Activated CD8-positive, alpha-beta T cell treated with anti-CD3 and anti-CD28 coated beads, Interleukin-2, amount 10 ng/mL, durations not matched to agents 7 days and 5 days (primary cell): Measurements from ENCODE around the gene ZNF747. TPM values are rescaled to one million over a fixed set of nuclear protein-coding genes. Genes with fewer than 3 reads are reported as not detected.
"Not testable (repeated sequence)": the region's sequence is repeated elsewhere in the genome, so short reads cannot be mapped to it uniquely, and the experiment has no call there.

Experiments used
- ATAC-seq: fragments of 150-1000 bp; cut with Tn5 transposase; one replicate; pipeline ENCODE4 v1.10.0; 2021; ENCODE audit warnings: moderate library complexity
- CTCF ChIA-PET: fragments of 350-600 bp; sonication (Branson Sonifier 250); formaldehyde crosslinking; loops from one replicate; lab custom pipeline; 2021; ENCODE audit warnings: antibody characterized with exemption; lab: Charles Lee
- POLR2A ChIA-PET: fragments of 350-600 bp; sonication (Branson Sonifier 250); formaldehyde crosslinking; loops from one replicate; lab custom pipeline; 2021; ENCODE audit warnings: antibody characterized with exemption; lab: Charles Lee
- DNase-seq: peaks from one replicate; pipeline ENCODE4 v3.0.0-alpha.2; 2020
- H3K27ac Mint-ChIP-seq: one replicate; pipeline ENCODE4 v1.8.0; 2021; ENCODE audit warnings: mild to moderate bottlenecking, mixed read lengths
- H3K27me3 Mint-ChIP-seq: one replicate; pipeline ENCODE4 v1.8.0; 2021; ENCODE audit warnings: low read depth, mixed read lengths
- H3K36me3 Mint-ChIP-seq: one replicate; pipeline ENCODE4 v1.8.0; 2021; ENCODE audit warnings: low read depth, mixed read lengths
- H3K4me1 Mint-ChIP-seq: one replicate; pipeline ENCODE4 v1.8.0; 2021; ENCODE audit warnings: low read depth, mixed read lengths
- H3K4me3 Mint-ChIP-seq: one replicate; pipeline ENCODE4 v1.8.0; 2021; ENCODE audit warnings: mild to moderate bottlenecking, mixed read lengths
- H3K9me3 Mint-ChIP-seq: one replicate; pipeline ENCODE4 v1.8.0; 2022; ENCODE audit warnings: mixed read lengths; ENCODE audit not compliant: insufficient read depth
- total RNA-seq, 2 experiments: library from RNA; stranded (reverse); gene quantifications; one replicate each; pipeline ENCODE4 v1.2.3, GENCODE V29; 2021

ZNF747 gene
- total RNA-seq, 2 experiments from 2014 or later: 8.9 to 10.8 TPM

DNA sequence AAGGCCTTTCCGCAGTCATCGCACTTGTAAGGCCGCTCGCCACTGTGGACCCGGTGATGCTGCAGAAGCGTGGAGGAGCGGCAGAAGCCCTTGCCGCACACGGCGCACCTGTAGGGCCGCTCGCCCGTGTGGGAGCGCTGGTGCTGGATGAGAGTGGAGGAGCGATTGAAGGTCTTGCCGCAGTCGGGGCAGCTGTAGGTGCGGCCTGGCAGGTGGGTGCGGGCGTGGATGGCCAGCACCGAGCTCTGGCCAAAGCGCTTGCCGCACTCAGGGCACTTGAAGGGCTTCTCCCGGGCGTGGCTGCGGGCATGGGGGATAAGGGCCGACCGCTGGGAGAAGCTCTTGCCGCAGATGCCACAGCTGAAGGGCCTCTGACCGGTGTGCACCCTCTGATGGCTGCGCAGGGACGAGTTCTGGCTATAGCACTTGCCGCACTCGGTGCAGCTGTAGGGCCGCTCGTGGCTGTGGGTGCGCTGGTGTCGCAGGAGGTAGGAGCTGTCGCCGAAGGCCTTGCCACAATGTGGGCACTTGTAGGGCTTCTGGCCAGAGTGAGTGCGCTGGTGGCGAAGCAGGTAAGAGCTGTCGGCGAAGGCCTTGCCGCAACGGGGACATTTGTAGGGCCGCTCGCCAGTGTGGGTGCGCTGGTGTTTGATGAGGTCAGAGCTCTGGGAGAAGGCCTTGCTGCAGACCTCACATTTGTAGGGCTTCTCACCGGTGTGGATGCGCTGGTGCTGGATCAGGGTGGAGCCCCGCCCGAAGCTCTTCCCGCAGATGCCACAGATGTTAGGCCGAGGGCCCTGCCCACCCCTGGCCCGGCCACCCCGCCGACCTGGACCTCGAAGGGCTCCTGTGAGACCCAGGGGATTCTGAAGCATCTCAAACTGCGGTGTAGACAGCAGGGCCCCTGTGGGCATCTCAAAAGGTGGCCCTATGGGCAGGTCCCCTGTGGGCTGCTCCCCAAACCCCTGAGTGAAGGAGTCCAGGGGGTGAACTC, 9.8 kb downstream of the ZNF747 start:
- no peak overlapping the region for H3K4me3 Mint-ChIP-seq
- no peak overlapping the region for H3K27ac Mint-ChIP-seq
- H3K27me3 Mint-ChIP-seq: no peaks in the 10 kb centered on the region
- H3K36me3 Mint-ChIP-seq: peaks cover 27% of the 10 kb centered on the region
- peaks cover 23% of the 10 kb centered on the region for H3K4me1 Mint-ChIP-seq
- DNase-seq (no peak), ATAC-seq (no peak)
- POLR2A ChIA-PET: interaction anchor here (0.7 to 1.6 kb wide), 10 partner anchors 8 to 134 kb away, joined by 3 to 6 read pairs (median 4); partner anchors contain the start of genes FBRS, ZNF689 and ZNF747
- H3K9me3 Mint-ChIP-seq: no peaks in the 10 kb centered on the region
- CTCF ChIA-PET: interaction anchor here (0.8 to 1.9 kb wide), 7 partner anchors 10 to 115 kb away, joined by 3 to 12 read pairs (median 3); partner anchors contain the start of genes DCTPP1 and ZNF747

DNA sequence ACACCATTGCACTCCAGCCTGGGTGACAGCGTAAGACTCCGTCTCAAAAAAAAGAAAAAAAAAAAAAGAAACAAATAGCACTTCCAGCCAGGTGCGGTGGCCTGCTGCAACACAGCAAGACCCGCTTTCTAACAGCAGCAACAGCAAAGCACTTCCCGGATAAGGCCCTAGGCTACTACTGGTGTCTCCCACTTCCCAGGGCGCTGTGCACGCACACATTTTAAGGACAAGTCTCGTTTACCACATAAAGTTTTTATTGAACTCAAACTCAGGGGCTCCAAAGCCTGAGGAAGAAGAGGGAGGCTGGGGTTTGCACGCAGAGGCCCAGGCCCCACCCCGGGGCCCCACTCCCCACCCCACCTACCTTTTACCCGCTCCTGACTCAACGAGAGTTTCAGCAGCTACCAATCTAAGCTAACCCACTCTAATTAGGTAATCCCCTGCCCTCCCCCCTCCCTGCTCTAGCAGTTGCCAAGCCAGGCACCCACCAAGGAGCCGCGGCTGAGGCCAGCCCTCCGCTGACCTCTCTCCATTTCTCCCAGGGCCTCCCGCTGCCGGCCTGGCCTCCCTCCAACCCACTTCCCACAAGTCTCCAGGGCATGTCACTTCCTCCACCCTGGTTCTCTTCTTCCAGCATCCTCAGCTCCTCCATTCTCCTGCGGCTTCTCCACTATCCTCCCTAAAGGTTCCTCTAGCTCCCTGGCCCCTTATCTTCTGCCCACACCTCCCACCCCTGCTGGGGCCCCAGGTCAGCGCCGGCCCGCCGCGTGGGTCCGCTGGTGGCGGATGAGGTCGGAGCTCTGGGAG, 10.7 kb downstream of the ZNF747 start:
- Mint-ChIP-seq H3K27me3 (no peaks in the 10 kb centered on the region), H3K36me3 (peaks cover 36% of the 10 kb centered on the region), H3K27ac (no peak overlapping the region), H3K9me3 (no peaks in the 10 kb centered on the region), H3K4me1 (peaks cover 30% of the 10 kb centered on the region), H3K4me3 (no peak overlapping the region)
- DNase-seq: no peak
- no peak for ATAC-seq
- ChIA-PET CTCF (interaction anchor here (0.9 to 1.9 kb wide), 2 partner anchors 11 to 116 kb away, joined by 3 to 12 read pairs; partner anchors contain the start of gene ZNF747), POLR2A (interaction anchor here (0.7 to 1.6 kb wide), 4 partner anchors 7 to 41 kb away, joined by 3 to 6 read pairs (median 4); no protein-coding TSS in a partner anchor)

DNA sequence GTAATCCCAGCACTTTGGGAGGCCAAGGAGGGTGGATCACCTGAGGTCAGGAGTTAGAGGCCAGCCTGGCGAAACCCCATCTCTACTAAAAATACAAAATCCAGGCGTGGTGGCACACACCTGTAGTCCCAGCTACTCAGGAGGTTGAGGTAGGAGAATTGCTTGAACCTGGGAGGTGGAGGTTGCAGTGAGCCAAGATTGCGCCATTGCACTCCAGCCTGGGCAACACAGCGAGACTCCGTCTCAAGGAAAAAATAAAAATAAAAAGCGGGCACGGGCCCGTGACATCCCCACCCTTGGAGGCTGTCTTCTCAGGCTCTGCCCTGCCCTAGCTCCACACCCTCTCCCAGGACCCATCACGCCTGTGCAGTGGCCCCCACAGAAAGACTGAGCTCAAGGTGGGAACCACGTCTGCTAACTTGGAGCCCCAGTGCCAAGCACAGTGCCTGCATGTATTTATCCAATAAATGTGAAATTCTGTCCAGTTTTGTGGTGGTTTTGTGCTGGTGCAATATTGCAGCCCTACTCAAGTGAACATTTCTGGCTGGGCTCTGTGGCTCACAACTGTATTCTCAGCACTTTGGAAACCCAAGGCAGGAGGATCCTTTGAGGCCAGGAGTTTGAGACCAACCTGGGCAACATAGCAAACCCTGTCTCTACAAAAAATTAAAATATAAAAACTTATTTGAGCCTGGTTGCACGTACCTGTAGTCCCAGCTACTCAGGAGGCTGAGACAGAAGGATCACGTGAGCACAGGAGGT, 11.8 kb downstream of the ZNF747 start:
- ChIA-PET POLR2A (interaction anchor here (0.6 to 1.7 kb wide), 5 partner anchors 13 to 78 kb away, joined by 3 to 5 read pairs (median 3); no protein-coding TSS in a partner anchor), CTCF (interaction anchor here (0.8 to 1.2 kb wide), 2 partner anchors 43 to 76 kb away, joined by 3 to 4 read pairs; no protein-coding TSS in a partner anchor)
- not testable (repeated sequence) for H3K27me3 Mint-ChIP-seq, H3K9me3 Mint-ChIP-seq, H3K4me3 Mint-ChIP-seq, DNase-seq, ATAC-seq
- Mint-ChIP-seq H3K4me1 (peaks cover 33% of the 10 kb centered on the region), H3K27ac (peak overlapping the region; percentile 30), H3K36me3 (peaks cover 44% of the 10 kb centered on the region)

DNA sequence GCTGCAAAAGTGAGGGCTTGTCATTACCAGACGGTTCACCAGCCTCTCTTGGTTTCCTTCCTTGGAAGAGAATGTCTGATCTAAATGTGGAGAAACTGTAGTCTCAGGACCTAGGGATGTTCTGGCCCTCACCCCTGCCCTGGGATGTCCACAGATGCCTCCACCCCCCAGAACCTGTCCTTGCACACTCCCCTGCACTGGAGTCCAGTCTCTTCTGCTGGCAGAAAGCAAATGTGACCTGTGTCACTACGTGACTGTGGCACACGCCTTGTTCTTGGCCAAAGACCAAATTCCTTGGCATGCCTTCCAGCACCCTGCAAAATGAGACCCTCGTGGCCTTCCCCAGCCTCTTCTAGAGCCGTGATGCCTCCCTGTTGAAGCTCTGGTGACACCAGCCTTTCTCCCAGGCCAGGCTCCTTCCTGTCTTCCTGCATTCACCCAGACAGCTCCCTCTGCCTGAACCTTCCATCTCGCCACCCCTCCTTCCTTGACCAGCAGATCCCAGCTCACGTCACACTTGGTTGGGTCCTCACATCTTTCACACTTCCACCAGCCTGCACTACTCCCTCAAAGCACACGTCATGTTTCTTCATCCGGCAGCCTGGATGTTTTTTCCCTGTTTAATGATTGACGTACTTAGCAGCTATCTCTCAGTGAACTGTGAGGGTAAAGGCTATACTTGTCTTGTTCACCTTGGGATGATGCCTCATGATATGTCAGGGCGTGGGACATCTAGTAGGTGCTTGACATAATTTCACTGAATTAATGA, 12.6 kb downstream of the ZNF747 start:
- DNase-seq (no peak), ATAC-seq (no peak)
- ChIA-PET POLR2A (interaction anchor here (1.0 to 1.7 kb wide), 4 partner anchors 13 to 41 kb away, joined by 3 to 5 read pairs (median 4); no protein-coding TSS in a partner anchor), CTCF (interaction anchor here (1.2 kb wide), 1 partner anchor 77 kb away, joined by 4 read pairs; no protein-coding TSS in a partner anchor)
- H3K36me3 Mint-ChIP-seq: peaks cover 52% of the 10 kb centered on the region
- peak overlapping the region; percentile 1 for H3K27ac Mint-ChIP-seq
- no peak overlapping the region for H3K4me3 Mint-ChIP-seq
- peaks cover 34% of the 10 kb centered on the region for H3K4me1 Mint-ChIP-seq
- no peaks in the 10 kb centered on the region for H3K27me3 Mint-ChIP-seq
- no peaks in the 10 kb centered on the region for H3K9me3 Mint-ChIP-seq

DNA sequence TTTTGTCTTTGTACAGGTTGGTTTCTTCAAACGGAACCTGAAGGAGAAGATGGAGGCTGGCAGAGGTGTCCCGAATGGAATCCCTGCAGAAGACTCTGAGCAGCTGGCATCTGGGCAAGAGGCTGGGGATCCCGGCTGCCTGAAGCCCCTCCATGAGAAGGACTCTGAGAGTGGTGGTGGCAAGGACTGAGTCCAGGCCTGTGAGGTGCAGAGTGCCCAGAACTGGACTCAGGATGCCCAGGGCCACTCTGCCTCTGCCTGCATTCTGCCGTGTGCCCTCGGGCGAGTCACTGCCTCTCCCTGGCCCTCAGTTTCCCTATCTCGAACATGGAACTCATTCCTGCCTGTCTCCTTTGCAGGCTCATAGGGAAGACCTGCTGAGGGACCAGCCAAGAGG, 13.2 kb downstream of the ZNF747 start:
- H3K36me3 Mint-ChIP-seq: peaks cover 58% of the 10 kb centered on the region
- H3K27ac Mint-ChIP-seq: no peak overlapping the region
- ATAC-seq (no peak), DNase-seq (no peak)
- H3K4me1 Mint-ChIP-seq: peaks cover 39% of the 10 kb centered on the region
- ChIA-PET CTCF (no interaction called here), POLR2A (interaction anchor here (0.7 to 1.7 kb wide), 3 partner anchors 14 to 51 kb away, joined by 3 to 5 read pairs (median 3); no protein-coding TSS in a partner anchor)
- no peaks in the 10 kb centered on the region for H3K9me3 Mint-ChIP-seq
- H3K4me3 Mint-ChIP-seq: no peak overlapping the region
- no peaks in the 10 kb centered on the region for H3K27me3 Mint-ChIP-seq

DNA sequence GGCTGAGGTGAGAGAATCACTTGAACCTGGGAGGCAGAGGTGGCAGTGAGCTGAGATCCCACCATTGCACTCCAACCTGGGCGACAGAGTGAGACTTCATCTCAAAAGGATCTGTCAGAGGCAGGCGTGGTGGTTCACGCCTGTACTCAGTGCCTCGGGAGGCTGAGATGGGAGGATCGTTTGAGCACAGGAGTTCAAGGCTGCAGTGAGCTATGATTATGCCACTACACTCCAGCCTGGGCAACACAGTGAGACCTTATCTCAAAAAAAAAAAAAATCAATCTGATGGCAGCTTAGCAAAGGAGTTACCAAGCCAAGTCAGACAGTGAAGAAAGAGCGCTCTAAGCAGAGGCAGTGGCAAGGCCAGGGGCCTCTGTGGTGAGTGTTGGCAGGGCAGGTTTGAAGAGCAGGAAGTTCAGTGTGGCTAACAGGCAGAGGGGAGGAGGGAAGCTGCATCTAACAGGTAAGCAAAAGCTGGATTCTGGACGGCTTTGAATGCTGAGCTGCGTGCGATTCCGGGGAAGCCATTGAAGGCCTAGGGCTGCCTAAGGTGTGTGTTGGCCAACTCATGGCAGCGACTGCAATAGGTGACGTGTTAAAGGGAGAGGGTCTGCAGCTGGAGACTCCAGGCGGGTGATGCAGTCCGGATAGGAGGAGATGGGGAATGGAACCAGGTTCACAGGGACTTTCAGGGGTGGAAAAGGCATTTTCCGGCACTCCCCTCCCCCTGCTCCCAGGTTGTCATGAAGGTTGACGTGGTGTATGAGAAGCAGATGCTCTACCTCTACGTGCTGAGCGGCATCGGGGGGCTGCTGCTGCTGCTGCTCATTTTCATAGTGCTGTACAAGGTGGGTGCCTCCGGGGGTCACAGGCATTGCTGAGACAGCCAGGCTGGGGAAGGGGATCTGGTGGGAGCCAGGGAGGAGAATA, 15.3 kb downstream of the ZNF747 start:
- H3K27me3 Mint-ChIP-seq: no peaks in the 10 kb centered on the region
- ChIA-PET POLR2A (interaction anchor here (0.6 to 3.6 kb wide), 7 partner anchors 9 to 176 kb away, joined by 3 to 18 read pairs (median 4); partner anchors contain the start of genes ZNF747 and ZNF764), CTCF (interaction anchor here (0.8 to 3.0 kb wide), 3 partner anchors 89 to 96 kb away, joined by 3 to 10 read pairs (median 3); partner anchors contain the start of gene DCTPP1)
- no peak overlapping the region for H3K4me3 Mint-ChIP-seq
- H3K36me3 Mint-ChIP-seq: peaks cover 71% of the 10 kb centered on the region
- H3K9me3 Mint-ChIP-seq: no peaks in the 10 kb centered on the region
- ATAC-seq: peak; percentile 47
- peaks cover 40% of the 10 kb centered on the region for H3K4me1 Mint-ChIP-seq
- DNase-seq: peak; percentile 54
- peak overlapping the region; percentile 50 for H3K27ac Mint-ChIP-seq

DNA sequence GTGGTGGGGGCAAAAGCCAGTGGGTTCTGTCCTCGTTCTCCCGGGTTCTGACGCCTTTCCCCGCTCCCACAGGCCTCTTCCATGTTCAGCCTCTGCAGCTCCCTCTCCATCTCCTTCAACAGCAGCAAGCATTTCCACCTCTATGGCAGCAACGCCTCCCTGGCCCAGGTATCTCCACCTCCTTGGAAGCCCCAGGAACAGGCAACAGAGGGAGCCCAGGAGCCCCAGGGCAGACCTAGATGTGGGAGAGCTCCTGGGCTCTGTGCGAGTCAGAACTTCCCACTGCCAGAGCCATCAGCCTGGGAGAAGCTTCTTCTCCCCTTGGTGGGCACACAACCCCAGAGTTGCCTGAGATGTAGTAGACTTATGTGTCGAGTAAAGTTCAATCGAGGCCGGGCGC, 16.1 kb downstream of the ZNF747 start:
- POLR2A ChIA-PET: interaction anchor here (1.2 to 3.6 kb wide), 5 partner anchors 8 to 39 kb away, joined by 3 to 18 read pairs (median 6); partner anchors contain the start of genes ZNF747 and ZNF764
- CTCF ChIA-PET: interaction anchor here (0.8 to 3.0 kb wide), 2 partner anchors 88 to 97 kb away, joined by 3 to 10 read pairs; partner anchors contain the start of gene DCTPP1
- no peaks in the 10 kb centered on the region for H3K27me3 Mint-ChIP-seq
- no peak overlapping the region for H3K4me3 Mint-ChIP-seq
- H3K27ac Mint-ChIP-seq: peak overlapping the region; percentile 50
- peaks cover 40% of the 10 kb centered on the region for H3K4me1 Mint-ChIP-seq
- DNase-seq (no peak), ATAC-seq (no peak)
- H3K36me3 Mint-ChIP-seq: peaks cover 77% of the 10 kb centered on the region
- no peaks in the 10 kb centered on the region for H3K9me3 Mint-ChIP-seq

DNA sequence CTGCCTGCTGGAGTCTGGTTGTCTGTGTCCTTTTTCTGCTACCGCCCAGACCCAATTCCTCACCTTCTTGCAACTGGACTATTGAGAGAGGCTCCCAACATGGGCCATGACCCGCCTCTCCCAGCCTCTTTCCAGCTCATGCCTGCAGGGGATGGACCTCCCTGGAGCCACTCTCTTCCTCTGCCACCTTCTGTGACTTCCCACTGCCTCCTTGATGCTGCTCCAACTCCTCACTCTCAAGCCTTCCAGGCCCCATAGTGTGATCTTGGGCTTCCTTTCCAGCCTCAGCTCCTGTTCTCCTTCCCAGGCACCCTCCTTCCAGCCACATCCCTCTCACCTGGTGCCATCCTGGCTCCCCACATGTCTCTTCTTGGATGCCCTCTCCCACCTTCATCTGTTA, 19.4 kb downstream of the ZNF747 start:
- Mint-ChIP-seq H3K9me3 (no peaks in the 10 kb centered on the region), H3K27me3 (no peaks in the 10 kb centered on the region), H3K4me1 (peaks cover 45% of the 10 kb centered on the region), H3K27ac (peak overlapping the region; percentile 25), H3K4me3 (no peak overlapping the region), H3K36me3 (peaks cover 85% of the 10 kb centered on the region)
- ChIA-PET CTCF (interaction anchor here (1.2 kb wide), 1 partner anchor 10 kb away, joined by 3 read pairs; no protein-coding TSS in a partner anchor), POLR2A (interaction anchor here (1.1 to 1.5 kb wide), 2 partner anchors 14 to 95 kb away, joined by 3 read pairs; partner anchors contain the start of gene ZNF689)
- DNase-seq (no peak), ATAC-seq (no peak)

DNA sequence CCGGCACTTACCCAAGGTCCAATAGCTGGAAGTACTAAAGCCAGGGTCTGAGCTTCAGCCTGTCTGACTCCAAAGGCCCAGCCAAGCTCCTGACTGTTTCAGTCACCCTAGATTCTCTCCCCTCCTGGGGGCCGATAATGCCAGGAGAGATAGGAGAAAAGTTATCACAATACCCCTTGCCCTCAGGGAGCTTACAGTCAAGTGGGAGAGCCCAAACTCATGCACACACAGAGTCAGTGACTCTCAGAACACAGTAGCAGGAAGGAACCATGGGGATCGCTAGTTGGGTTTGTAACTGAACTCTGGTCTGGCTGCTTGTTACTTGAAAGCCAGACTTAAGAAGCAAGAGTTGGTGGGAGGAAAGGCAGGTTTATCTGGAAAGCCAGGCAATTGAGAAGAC, 23.1 kb downstream of the ZNF747 start:
- Mint-ChIP-seq H3K27ac (peak overlapping the region; percentile 34), H3K27me3 (no peaks in the 10 kb centered on the region), H3K4me3 (no peak overlapping the region), H3K4me1 (peaks cover 13% of the 10 kb centered on the region), H3K9me3 (no peaks in the 10 kb centered on the region), H3K36me3 (peaks cover 75% of the 10 kb centered on the region)
- POLR2A ChIA-PET: interaction anchor here (1.1 to 1.2 kb wide), 2 partner anchors 10 to 13 kb away, joined by 3 to 4 read pairs; no protein-coding TSS in a partner anchor
- CTCF ChIA-PET: interaction anchor here (1.5 kb wide), 1 partner anchor 36 kb away, joined by 5 read pairs; no protein-coding TSS in a partner anchor
- ATAC-seq (no peak), DNase-seq (no peak)
